ENCODE data around the gene FURIN.

DNA sequence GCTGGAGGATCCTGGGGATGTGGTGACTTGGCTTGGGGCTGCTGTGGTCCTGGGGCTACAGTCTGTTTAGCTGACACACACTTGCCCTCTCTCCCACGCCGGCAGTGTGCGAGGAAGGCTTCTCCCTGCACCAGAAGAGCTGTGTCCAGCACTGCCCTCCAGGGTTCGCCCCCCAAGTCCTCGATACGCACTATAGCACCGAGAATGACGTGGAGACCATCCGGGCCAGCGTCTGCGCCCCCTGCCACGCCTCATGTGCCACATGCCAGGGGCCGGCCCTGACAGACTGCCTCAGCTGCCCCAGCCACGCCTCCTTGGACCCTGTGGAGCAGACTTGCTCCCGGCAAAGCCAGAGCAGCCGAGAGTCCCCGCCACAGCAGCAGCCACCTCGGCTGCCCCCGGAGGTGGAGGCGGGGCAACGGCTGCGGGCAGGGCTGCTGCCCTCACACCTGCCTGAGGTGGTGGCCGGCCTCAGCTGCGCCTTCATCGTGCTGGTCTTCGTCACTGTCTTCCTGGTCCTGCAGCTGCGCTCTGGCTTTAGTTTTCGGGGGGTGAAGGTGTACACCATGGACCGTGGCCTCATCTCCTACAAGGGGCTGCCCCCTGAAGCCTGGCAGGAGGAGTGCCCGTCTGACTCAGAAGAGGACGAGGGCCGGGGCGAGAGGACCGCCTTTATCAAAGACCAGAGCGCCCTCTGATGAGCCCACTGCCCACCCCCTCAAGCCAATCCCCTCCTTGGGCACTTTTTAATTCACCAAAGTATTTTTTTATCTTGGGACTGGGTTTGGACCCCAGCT, 13.0 kb downstream of the FURIN start:
- TF ChIP-seq BHLHE40 (IDR thresholded peaks at IDR 0.05; ENCODE audit: borderline replicate concordance) = no peak
- TF ChIP-seq FOXM1 (IDR thresholded peaks at IDR 0.05; ENCODE audit: borderline replicate concordance) = no peak
- no peak for TF ChIP-seq TARDBP (IDR thresholded peaks at IDR 0.05)
- no peak for TF ChIP-seq FOXA1 (IDR thresholded peaks at IDR 0.05)
- TF ChIP-seq PKNOX1 (IDR thresholded peaks at IDR 0.05) = no peak
- TF ChIP-seq ZNF384 (IDR thresholded peaks at IDR 0.05) = no peak
